Astrocyte of the hippocampus (primary cell): ENCODE results near the gene SLC4A1AP.
A peak's percentile ranks its signal among the peaks of the same experiment; 100 is the strongest.

Experiments
- DNase-seq: peaks from one replicate; pipeline ENCODE4 v3.0.0; 2011; ENCODE audit warnings: low read depth, low spot score

SLC4A1AP gene

GRCh38 chr2:27702302-27702701 lies 38.6 kb downstream of the SLC4A1AP start:
- DNase-seq: no peak

- peak; percentile 97 for DNase-seq
These were observed 40.1 kb downstream of the SLC4A1AP start for GRCh38 chr2:27703638-27704341.

- DNase-seq: no peak
These were observed 40.7 kb downstream of the SLC4A1AP start for GRCh38 chr2:27704342-27704876.

- peak; percentile 97 for DNase-seq
These were observed 42.3 kb downstream of the SLC4A1AP start for GRCh38 chr2:27705851-27706622.

- no peak for DNase-seq
These were observed 44.0 kb downstream of the SLC4A1AP start for GRCh38 chr2:27707462-27708256.

- DNase-seq: no peak
These were observed 44.6 kb downstream of the SLC4A1AP start for GRCh38 chr2:27708257-27708654.

- DNase-seq: no peak
These were observed 45.0 kb downstream of the SLC4A1AP start for GRCh38 chr2:27708666-27709065.

- no peak for DNase-seq
These were observed 45.6 kb downstream of the SLC4A1AP start for GRCh38 chr2:27709326-27709725.

GRCh38 chr2:27709960-27710575 lies 46.4 kb downstream of the SLC4A1AP start:
- DNase-seq: no peak

GRCh38 chr2:27710640-27711430 lies 47.1 kb downstream of the SLC4A1AP start:
- peak; percentile 67 for DNase-seq

GRCh38 chr2:27711804-27712203 lies 48.1 kb downstream of the SLC4A1AP start:
- no peak for DNase-seq

- DNase-seq: no peak
These were observed 48.8 kb downstream of the SLC4A1AP start for GRCh38 chr2:27712522-27712921.

GRCh38 chr2:27713201-27713600 lies 49.5 kb downstream of the SLC4A1AP start:
- DNase-seq: no peak

GRCh38 chr2:27714053-27714452 lies 50.4 kb downstream of the SLC4A1AP start:
- no peak for DNase-seq

- DNase-seq: no peak
These were observed 51.2 kb downstream of the SLC4A1AP start for GRCh38 chr2:27714851-27715291.

- peak; percentile 77 for DNase-seq
These were observed 51.9 kb downstream of the SLC4A1AP start for GRCh38 chr2:27715318-27716210.

- no peak for DNase-seq
These were observed 52.8 kb downstream of the SLC4A1AP start for GRCh38 chr2:27716301-27717069.

- DNase-seq: no peak
These were observed 53.5 kb downstream of the SLC4A1AP start for GRCh38 chr2:27717070-27717795.
